T-helper 22 cell (primary cell): ENCODE results near the gene NAIF1.
A peak's percentile ranks its signal among the peaks of the same experiment; 100 is the strongest.

Source experiments
- DNase-seq: peaks from one replicate; pipeline ENCODE4 v3.0.0-alpha.2; 2020; ENCODE audit warnings: low read depth

NAIF1 gene

GRCh38 chr9:128102196-128102595, 35.1 kb upstream of the NAIF1 start:
- DNase-seq = no peak

- DNase-seq = no peak
Observed at GRCh38 chr9:128101690-128102089, 34.6 kb upstream of the NAIF1 start.

- no peak for DNase-seq
Observed at GRCh38 chr9:128101231-128101661, 34.1 kb upstream of the NAIF1 start.

GRCh38 chr9:128100581-128100980, 33.5 kb upstream of the NAIF1 start:
- no peak for DNase-seq

- no peak for DNase-seq
Observed at GRCh38 chr9:128099932-128100491, 32.9 kb upstream of the NAIF1 start.

- DNase-seq = no peak
Observed at GRCh38 chr9:128099231-128099931, 32.3 kb upstream of the NAIF1 start.

GRCh38 chr9:128098297-128099230, 31.4 kb upstream of the NAIF1 start:
- peak; percentile 46 for DNase-seq

- DNase-seq = no peak
Observed at GRCh38 chr9:128097543-128098296, 30.6 kb upstream of the NAIF1 start.

GRCh38 chr9:128096616-128097536, 29.8 kb upstream of the NAIF1 start:
- no peak for DNase-seq

- DNase-seq = no peak
Observed at GRCh38 chr9:128094950-128095544, 27.9 kb upstream of the NAIF1 start.

- peak; percentile 72 for DNase-seq
Observed at GRCh38 chr9:128094166-128094949, 27.2 kb upstream of the NAIF1 start.

- DNase-seq = no peak
Observed at GRCh38 chr9:128093011-128093410, 25.9 kb upstream of the NAIF1 start.

- DNase-seq = no peak
Observed at GRCh38 chr9:128092199-128092977, 25.3 kb upstream of the NAIF1 start.

GRCh38 chr9:128091571-128091970, 24.5 kb upstream of the NAIF1 start:
- no peak for DNase-seq

- no peak for DNase-seq
Observed at GRCh38 chr9:128091144-128091543, 24.0 kb upstream of the NAIF1 start.

- no peak for DNase-seq
Observed at GRCh38 chr9:128089299-128089698, 22.2 kb upstream of the NAIF1 start.

- DNase-seq = no peak
Observed at GRCh38 chr9:128088253-128088945, 21.3 kb upstream of the NAIF1 start.

GRCh38 chr9:128087262-128087661, 20.1 kb upstream of the NAIF1 start:
- no peak for DNase-seq
